SK-N-SH (cell line): ENCODE results near the gene PKP4. TPM values are rescaled to one million over a fixed set of nuclear protein-coding genes. Genes with fewer than 3 reads are reported as not detected.

ENCODE experiments used
- CTCF ChIA-PET: fragments of 300-600, 350-600 bp; formaldehyde crosslinking; extraction: SDS; loops from one replicate; lab custom pipeline; 2021; lab: Yijun Ruan, JAX
- POLR2A ChIA-PET: fragments of 350-600 bp; sonication (Branson Sonifier 250); formaldehyde crosslinking; extraction: SDS; loops from one replicate; lab custom pipeline; 2020; ENCODE audit warnings: antibody characterized with exemption, inconsistent platforms; lab: Yijun Ruan, JAX
- DNase-seq: peaks from one replicate; pipeline ENCODE4 v3.0.0; 2012
- H2AFZ ChIP-seq: fragments of 200-600 bp; sonication (generic); 2 replicates; pipeline ENCODE4 v1.8.1; 2016; ENCODE audit warnings: antibody characterized with exemption, mild to moderate bottlenecking, low read depth
- H3F3A ChIP-seq: fragments of 200-600 bp; sonication (generic); replicated peaks from 2 replicates; pipeline ENCODE3; 2016; ENCODE audit warnings: antibody characterized with exemption, mild to moderate bottlenecking; ENCODE audit not compliant: insufficient read depth
- H3K27ac ChIP-seq, 2 experiments: fragments of 200-500 bp in 1 of 2; fragments of 200-600 bp in 1 of 2; sonication (Bioruptor generic) in 1 of 2; sonication (generic), shearing (Covaris generic) in 1 of 2; 2 replicates each; pipeline versions ENCODE4 v1.5.1 to v1.6.1; 2014 to 2016; ENCODE audit warnings: low read depth in 2 of 2, inconsistent platforms in 1 of 2, low read length in 1 of 2, mild to moderate bottlenecking in 1 of 2, mixed read lengths in 1 of 2
- H3K27me3 ChIP-seq: fragments of 200-600 bp; sonication (generic), shearing (Covaris generic); 2 replicates; pipeline ENCODE4 v1.6.1; 2016; ENCODE audit warnings: mixed run types; ENCODE audit not compliant: insufficient read depth
- H3K36me3 ChIP-seq, 2 experiments: fragments of 200-500 bp in 1 of 2; fragments of 200-600 bp in 1 of 2; sonication (Bioruptor generic) in 1 of 2; sonication (generic) in 1 of 2; replicated peaks in 1 of 2; 2 replicates each; pipeline versions ENCODE3 to v1.5.1; 2014 to 2016; ENCODE audit warnings: low read length in 1 of 2, mild to moderate bottlenecking in 1 of 2; ENCODE audit not compliant: insufficient read depth in 2 of 2, control insufficient read depth in 1 of 2
- H3K4me1 ChIP-seq, 2 experiments: fragments of 200-500 bp in 1 of 2; fragments of 200-600 bp in 1 of 2; sonication (Bioruptor generic) in 1 of 2; sonication (generic), shearing (Covaris generic) in 1 of 2; 2 replicates each; pipeline versions ENCODE4 v1.5.1 to v1.6.1; 2014 to 2016; ENCODE audit warnings: low read depth in 1 of 2, low read length in 1 of 2, mixed run types in 1 of 2; ENCODE audit not compliant: insufficient read depth in 2 of 2, control insufficient read depth in 1 of 2
- H3K4me2 ChIP-seq: fragments of 200-600 bp; sonication (generic), shearing (Covaris generic); 2 replicates; pipeline ENCODE4 v1.6.1; 2017; ENCODE audit warnings: mixed run types
- H3K4me3 ChIP-seq, 2 experiments: fragments of 200-500 bp in 1 of 2; fragments of 200-600 bp in 1 of 2; sonication (Bioruptor generic) in 1 of 2; sonication (generic), shearing (Covaris generic) in 1 of 2; 2 replicates each; pipeline versions ENCODE4 v1.5.1 to v1.8.1; 2014 to 2016; ENCODE audit warnings: low read depth in 2 of 2, inconsistent platforms in 1 of 2, low read length in 1 of 2, mild to moderate bottlenecking in 1 of 2, mixed read lengths in 1 of 2, moderate library complexity in 1 of 2
- H3K79me2 ChIP-seq: fragments of 200-600 bp; sonication (generic); 2 replicates; pipeline ENCODE4 v1.8.1; 2017; ENCODE audit warnings: mild to moderate bottlenecking; ENCODE audit not compliant: insufficient read depth
- H3K9ac ChIP-seq: fragments of 200-600 bp; sonication (generic); 2 replicates; pipeline ENCODE4 v1.6.1; 2017; ENCODE audit warnings: mixed run types
- H3K9me2 ChIP-seq: fragments of 200-600 bp; sonication (generic); 2 replicates; pipeline ENCODE4 v1.6.1; 2017; ENCODE audit warnings: mixed run types
- H3K9me3 ChIP-seq: fragments of 200-600 bp; sonication (generic); 2 replicates; pipeline ENCODE4 v1.6.1; 2017; ENCODE audit warnings: mixed run types, mild to moderate bottlenecking, moderate library complexity
- H4K20me1 ChIP-seq: fragments of 200-600 bp; sonication (generic); 2 replicates; pipeline ENCODE4 v1.6.1; 2017; ENCODE audit warnings: mild to moderate bottlenecking, mixed run types; ENCODE audit not compliant: insufficient read depth
- FOXJ3 ChIP-seq: sonication (generic); formaldehyde crosslinking; IDR thresholded peaks from 2 replicates; pipeline ENCODE4 v1.5.1; 2020; ENCODE audit warnings: mild to moderate bottlenecking, missing genetic modification reagents
- GATA2 ChIP-seq: sonication (generic); formaldehyde crosslinking; IDR thresholded peaks from 2 replicates; pipeline ENCODE4 v1.5.0; 2020; ENCODE audit warnings: mild to moderate bottlenecking, missing genetic modification reagents
- MEF2A ChIP-seq: IDR thresholded peaks from 2 replicates; pipeline ENCODE4 v1.4.0; 2012; ENCODE audit warnings: low read depth, borderline replicate concordance
- NRF1 ChIP-seq: IDR thresholded peaks from 2 replicates; pipeline ENCODE4 v1.6.1; 2012; ENCODE audit warnings: low read depth, mild to moderate bottlenecking, low read length
- POLR2AphosphoS5 ChIP-seq: IDR thresholded peaks from 2 replicates; pipeline ENCODE4 v1.6.1; 2012; ENCODE audit warnings: low read depth, low read length
- RCOR1 ChIP-seq: fragments of 150-350 bp; IDR thresholded peaks from 2 replicates; pipeline ENCODE4 v1.6.1; 2017; ENCODE audit warnings: antibody characterized with exemption, low read length
- YY1 ChIP-seq: IDR thresholded peaks from 2 replicates; pipeline ENCODE4 v1.4.0; 2012; ENCODE audit warnings: low read depth, mild to moderate bottlenecking
- WGBS: methylation state at CpG from one replicate; pipeline ENCODE4 v1.1.6; 2017; ENCODE audit warnings: low lambda C conversion rate; 5-methylcytosine and 5-hydroxymethylcytosine counted together
- polyA plus RNA-seq, 3 experiments: library from polyadenylated mRNA; depleted of rRNA; stranded (reverse); fragments of >200 nt; gene quantifications; 2 replicates each; pipeline ENCODE4 v1.2.3, GENCODE V29; 2012
- TF ChIP-seq, protein P1 (sequence below): IDR thresholded peaks from 2 replicates; pipeline ENCODE4 v1.6.1; 2012; ENCODE audit warnings: mild to moderate bottlenecking, low read depth, low read length, moderate library complexity
- TF ChIP-seq, protein P2 (sequence below): IDR thresholded peaks from 2 replicates; pipeline ENCODE4 v1.4.0; 2012; ENCODE audit warnings: low read depth, borderline replicate concordance
- TF ChIP-seq, protein P3 (sequence below): IDR thresholded peaks from 2 replicates; pipeline ENCODE4 v1.4.0; 2012; ENCODE audit warnings: low read depth, borderline replicate concordance
- TF ChIP-seq, protein P4 (sequence below): fragments of 200-600 bp; sonication (generic); IDR thresholded peaks from 2 replicates; pipeline ENCODE4 v1.6.1; 2017; ENCODE audit warnings: antibody characterized with exemption, mild to moderate bottlenecking, moderate library complexity

The PKP4 gene
- polyA plus RNA-seq, 1 of the 3 experiments (the other 2 are of a cell fraction) = 10.9 TPM

DNA sequence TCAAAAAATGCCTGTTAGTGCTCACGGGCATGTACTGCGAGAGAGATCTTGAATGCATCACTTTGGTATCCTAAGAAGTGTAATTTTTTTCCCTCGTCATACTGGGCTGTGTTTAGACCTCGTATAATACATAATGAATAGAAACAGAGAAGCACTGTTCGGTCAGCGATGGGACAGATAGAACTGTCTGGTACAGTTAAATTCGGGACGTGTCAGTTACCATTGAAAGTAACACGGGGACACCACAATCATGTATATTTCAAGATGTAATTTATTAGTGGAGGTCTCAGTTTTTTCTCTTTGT is 1.8 kb downstream of the PKP4 start:
- Histone ChIP-seq H3K36me3 (no peaks in the 10 kb centered on the region), H2AFZ (peak overlapping the region; percentile 66), H4K20me1 (peaks cover 13% of the 10 kb centered on the region; the same call in 1 of the 2 replicates), H3K79me2 (peaks cover 56% of the 10 kb centered on the region), H3K4me3 (peak overlapping the region; percentile 76 to 77), H3K9ac (peak overlapping the region; percentile 81; the same call in 1 of the 2 replicates)
- TF ChIP-seq, protein P1, sequence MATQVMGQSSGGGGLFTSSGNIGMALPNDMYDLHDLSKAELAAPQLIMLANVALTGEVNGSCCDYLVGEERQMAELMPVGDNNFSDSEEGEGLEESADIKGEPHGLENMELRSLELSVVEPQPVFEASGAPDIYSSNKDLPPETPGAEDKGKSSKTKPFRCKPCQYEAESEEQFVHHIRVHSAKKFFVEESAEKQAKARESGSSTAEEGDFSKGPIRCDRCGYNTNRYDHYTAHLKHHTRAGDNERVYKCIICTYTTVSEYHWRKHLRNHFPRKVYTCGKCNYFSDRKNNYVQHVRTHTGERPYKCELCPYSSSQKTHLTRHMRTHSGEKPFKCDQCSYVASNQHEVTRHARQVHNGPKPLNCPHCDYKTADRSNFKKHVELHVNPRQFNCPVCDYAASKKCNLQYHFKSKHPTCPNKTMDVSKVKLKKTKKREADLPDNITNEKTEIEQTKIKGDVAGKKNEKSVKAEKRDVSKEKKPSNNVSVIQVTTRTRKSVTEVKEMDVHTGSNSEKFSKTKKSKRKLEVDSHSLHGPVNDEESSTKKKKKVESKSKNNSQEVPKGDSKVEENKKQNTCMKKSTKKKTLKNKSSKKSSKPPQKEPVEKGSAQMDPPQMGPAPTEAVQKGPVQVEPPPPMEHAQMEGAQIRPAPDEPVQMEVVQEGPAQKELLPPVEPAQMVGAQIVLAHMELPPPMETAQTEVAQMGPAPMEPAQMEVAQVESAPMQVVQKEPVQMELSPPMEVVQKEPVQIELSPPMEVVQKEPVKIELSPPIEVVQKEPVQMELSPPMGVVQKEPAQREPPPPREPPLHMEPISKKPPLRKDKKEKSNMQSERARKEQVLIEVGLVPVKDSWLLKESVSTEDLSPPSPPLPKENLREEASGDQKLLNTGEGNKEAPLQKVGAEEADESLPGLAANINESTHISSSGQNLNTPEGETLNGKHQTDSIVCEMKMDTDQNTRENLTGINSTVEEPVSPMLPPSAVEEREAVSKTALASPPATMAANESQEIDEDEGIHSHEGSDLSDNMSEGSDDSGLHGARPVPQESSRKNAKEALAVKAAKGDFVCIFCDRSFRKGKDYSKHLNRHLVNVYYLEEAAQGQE = no peak
- TF ChIP-seq, all 33 proteins: peak for 0
- peaks cover 9% of the 10 kb centered on the region for H3F3A ChIP-seq
- DNase-seq = peak; percentile 12
- H3K4me1 ChIP-seq = peaks cover 15 to 23% of the 10 kb centered on the region in 2 experiments; a peak in 3 of 4 replicates
- H3K4me2 ChIP-seq = peak overlapping the region; percentile 82
- 12% methylated on average over 9 of the region's 9 CpGs for WGBS
- H3K9me2 ChIP-seq = no peaks in the 10 kb centered on the region
- no peaks in the 10 kb centered on the region for H3K9me3 ChIP-seq
- no peaks in the 10 kb centered on the region for H3K27me3 ChIP-seq
- ChIA-PET CTCF (interaction anchor here (0.6 to 7.4 kb wide), 14 partner anchors 8 to 435 kb away, joined by 3 to 61 read pairs (median 4); no protein-coding TSS in a partner anchor), POLR2A (no interaction called here)
- H3K27ac ChIP-seq = peak overlapping the region; percentile 72 to 87; a peak in 2 of 4 replicates

DNA sequence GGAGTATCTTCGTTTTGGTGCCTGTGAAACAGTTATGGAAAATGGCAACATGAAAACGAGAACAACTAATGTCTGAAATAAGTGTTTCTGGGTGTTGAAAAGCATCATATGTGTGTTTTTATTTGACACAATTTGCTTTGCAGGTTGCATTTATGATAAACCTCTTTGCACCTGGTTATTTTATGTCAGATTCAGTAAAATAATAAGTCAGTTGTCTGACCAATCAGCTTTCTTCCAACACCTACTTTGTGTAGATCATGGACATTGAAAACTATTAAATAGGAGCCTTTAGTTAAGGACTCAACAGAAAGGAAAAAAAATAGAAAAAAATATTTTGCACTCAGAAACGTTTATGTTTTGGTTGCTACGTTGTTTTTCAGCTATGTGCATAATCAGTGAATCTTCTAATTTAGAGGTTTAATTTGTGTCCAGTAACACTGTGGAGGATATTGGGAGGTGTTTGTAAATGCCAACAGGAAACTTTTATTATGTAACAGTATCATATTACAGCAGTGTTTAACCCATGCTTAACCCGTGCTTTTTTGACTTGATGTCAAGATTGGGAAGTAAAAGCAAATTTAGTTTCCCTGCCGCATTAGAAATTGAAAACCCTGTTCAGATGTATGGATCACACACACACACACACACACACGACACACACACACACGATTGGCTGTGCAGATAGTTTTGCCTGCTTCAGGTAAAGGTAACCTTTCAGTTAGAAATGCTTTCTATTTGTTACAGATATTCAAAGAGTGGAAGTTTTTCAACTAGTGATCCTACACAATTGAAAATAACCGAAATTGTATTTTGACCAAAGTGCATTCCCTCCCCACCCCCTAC is 2.6 kb downstream of the PKP4 start:
- peaks cover 13% of the 10 kb centered on the region; the same call in 1 of the 2 replicates for H4K20me1 ChIP-seq
- POLR2A ChIA-PET = no interaction called here
- TF ChIP-seq, protein P2, sequence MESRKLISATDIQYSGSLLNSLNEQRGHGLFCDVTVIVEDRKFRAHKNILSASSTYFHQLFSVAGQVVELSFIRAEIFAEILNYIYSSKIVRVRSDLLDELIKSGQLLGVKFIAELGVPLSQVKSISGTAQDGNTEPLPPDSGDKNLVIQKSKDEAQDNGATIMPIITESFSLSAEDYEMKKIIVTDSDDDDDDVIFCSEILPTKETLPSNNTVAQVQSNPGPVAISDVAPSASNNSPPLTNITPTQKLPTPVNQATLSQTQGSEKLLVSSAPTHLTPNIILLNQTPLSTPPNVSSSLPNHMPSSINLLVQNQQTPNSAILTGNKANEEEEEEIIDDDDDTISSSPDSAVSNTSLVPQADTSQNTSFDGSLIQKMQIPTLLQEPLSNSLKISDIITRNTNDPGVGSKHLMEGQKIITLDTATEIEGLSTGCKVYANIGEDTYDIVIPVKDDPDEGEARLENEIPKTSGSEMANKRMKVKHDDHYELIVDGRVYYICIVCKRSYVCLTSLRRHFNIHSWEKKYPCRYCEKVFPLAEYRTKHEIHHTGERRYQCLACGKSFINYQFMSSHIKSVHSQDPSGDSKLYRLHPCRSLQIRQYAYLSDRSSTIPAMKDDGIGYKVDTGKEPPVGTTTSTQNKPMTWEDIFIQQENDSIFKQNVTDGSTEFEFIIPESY = no peak
- TF ChIP-seq NRF1 = no peak
- TF ChIP-seq, protein P3, sequence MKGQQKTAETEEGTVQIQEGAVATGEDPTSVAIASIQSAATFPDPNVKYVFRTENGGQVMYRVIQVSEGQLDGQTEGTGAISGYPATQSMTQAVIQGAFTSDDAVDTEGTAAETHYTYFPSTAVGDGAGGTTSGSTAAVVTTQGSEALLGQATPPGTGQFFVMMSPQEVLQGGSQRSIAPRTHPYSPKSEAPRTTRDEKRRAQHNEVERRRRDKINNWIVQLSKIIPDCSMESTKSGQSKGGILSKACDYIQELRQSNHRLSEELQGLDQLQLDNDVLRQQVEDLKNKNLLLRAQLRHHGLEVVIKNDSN = no peak
- no peak for TF ChIP-seq RCOR1
- TF ChIP-seq, protein P4, sequence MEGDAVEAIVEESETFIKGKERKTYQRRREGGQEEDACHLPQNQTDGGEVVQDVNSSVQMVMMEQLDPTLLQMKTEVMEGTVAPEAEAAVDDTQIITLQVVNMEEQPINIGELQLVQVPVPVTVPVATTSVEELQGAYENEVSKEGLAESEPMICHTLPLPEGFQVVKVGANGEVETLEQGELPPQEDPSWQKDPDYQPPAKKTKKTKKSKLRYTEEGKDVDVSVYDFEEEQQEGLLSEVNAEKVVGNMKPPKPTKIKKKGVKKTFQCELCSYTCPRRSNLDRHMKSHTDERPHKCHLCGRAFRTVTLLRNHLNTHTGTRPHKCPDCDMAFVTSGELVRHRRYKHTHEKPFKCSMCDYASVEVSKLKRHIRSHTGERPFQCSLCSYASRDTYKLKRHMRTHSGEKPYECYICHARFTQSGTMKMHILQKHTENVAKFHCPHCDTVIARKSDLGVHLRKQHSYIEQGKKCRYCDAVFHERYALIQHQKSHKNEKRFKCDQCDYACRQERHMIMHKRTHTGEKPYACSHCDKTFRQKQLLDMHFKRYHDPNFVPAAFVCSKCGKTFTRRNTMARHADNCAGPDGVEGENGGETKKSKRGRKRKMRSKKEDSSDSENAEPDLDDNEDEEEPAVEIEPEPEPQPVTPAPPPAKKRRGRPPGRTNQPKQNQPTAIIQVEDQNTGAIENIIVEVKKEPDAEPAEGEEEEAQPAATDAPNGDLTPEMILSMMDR = no peak
- TF ChIP-seq YY1 = no peak
- no peak for TF ChIP-seq POLR2AphosphoS5
- no peak for TF ChIP-seq MEF2A
- no peak for TF ChIP-seq FOXJ3 (CRISPR knock-in tag)
- TF ChIP-seq GATA2 (CRISPR knock-in tag) = no peak
- TF ChIP-seq, protein P1 = no peak

More for the DNA sequence above, 2.6 kb downstream of the PKP4 start:
- Histone ChIP-seq H3K9me3 (no peaks in the 10 kb centered on the region), H3K79me2 (peaks cover 64% of the 10 kb centered on the region), H3K4me1 (peaks cover 18 to 23% of the 10 kb centered on the region in 2 experiments; a peak in 3 of 4 replicates), H3K27me3 (no peaks in the 10 kb centered on the region), H3F3A (peaks cover 9% of the 10 kb centered on the region), H3K4me3 (peak overlapping the region; percentile 76 to 77; a peak in 3 of 4 replicates), H3K9me2 (no peaks in the 10 kb centered on the region), H3K4me2 (peak overlapping the region; percentile 82), H3K27ac (no peak overlapping the region), H3K36me3 (no peaks in the 10 kb centered on the region), H2AFZ (no peak overlapping the region), H3K9ac (peak overlapping the region; percentile 81; the same call in 1 of the 2 replicates)
- no peak for DNase-seq
- CTCF ChIA-PET = interaction anchor here (0.7 to 7.4 kb wide), 6 partner anchors 9 to 295 kb away, joined by 3 to 61 read pairs (median 12); no protein-coding TSS in a partner anchor
- WGBS = 74% methylated on average over 9 of the region's 9 CpGs
